K562 (cell line): Measurements from ENCODE around the gene KIF4B. TPM values are rescaled to one million over a fixed set of nuclear protein-coding genes. Genes with fewer than 3 reads are reported as not detected.

ENCODE experiments used
- ATAC-seq: fragments of 200-7000 bp; cut with Tn5 transposase; 3 replicates; pipeline ENCODE4 v1.9.1; 2020; ENCODE audit warnings: moderate library complexity
- BruUV-seq: library from RNA; stranded (reverse); fragments of 400-500 nt; replicated peaks from 2 replicates; lab custom pipeline; 2021; lab: Mats Ljungman, UMichigan
- CTCF ChIA-PET: fragments of 300-600 bp; formaldehyde crosslinking; extraction: SDS; loops from one replicate; lab custom pipeline; 2021; ENCODE audit warnings: low intra/inter-chr PET ratio; lab: Yijun Ruan, JAX
- POLR2A ChIA-PET: fragments of 300-600, 350-650 bp; sonication (Branson Sonifier 250); formaldehyde crosslinking; extraction: SDS; loops from one replicate; lab custom pipeline; 2021; ENCODE audit warnings: antibody characterized with exemption, inconsistent platforms; lab: Yijun Ruan, JAX
- DNase-seq, 4 experiments: peaks; one replicate each; pipeline versions ENCODE4 v3.0.0 to v3.0.0-alpha.2; 2011 to 2018; ENCODE audit warnings: low spot score in 3 of 4, mixed read lengths in 3 of 4; ENCODE audit errors: extremely low read depth in 1 of 4
- FAIRE-seq: peaks from 2 replicates; lab custom pipeline; 2011; peaks lifted over from hg19 to GRCh38; lab: Jason Lieb, UNC
- H2AFZ ChIP-seq: 2 replicates; pipeline ENCODE4 v1.6.0; 2011; ENCODE audit warnings: low read depth, low read length, control low read depth, inconsistent platforms
- H3K27ac ChIP-seq: fragments of 200-600 bp; 3 replicates; pipeline ENCODE4 v1.8.0; 2011; ENCODE audit warnings: low read depth, mild to moderate bottlenecking, control low read depth, inconsistent platforms, low read length, moderate library complexity, mixed read lengths; ENCODE audit errors: extremely low read depth
- H3K27me3 ChIP-seq, 2 experiments: fragments of 300-600 bp in 1 of 2; 2 replicates in 1 of 2; 3 replicates in 1 of 2; pipeline versions ENCODE4 v1.6.0 to v1.8.0; 2011; ENCODE audit warnings: inconsistent platforms in 2 of 2, low read length in 2 of 2, mild to moderate bottlenecking in 1 of 2, mixed read lengths in 1 of 2, moderate library complexity in 1 of 2; ENCODE audit not compliant: control insufficient read depth in 2 of 2, insufficient read depth in 2 of 2
- H3K36me3 ChIP-seq: fragments of 300-600 bp; 3 replicates; pipeline ENCODE4 v1.8.0; 2011; ENCODE audit warnings: mild to moderate bottlenecking, low read length, inconsistent platforms; ENCODE audit not compliant: control insufficient read depth, insufficient read depth
- H3K4me1 ChIP-seq, 2 experiments: fragments of 200-600 bp in 1 of 2; replicated peaks in 1 of 2; 2 replicates in 1 of 2; 3 replicates in 1 of 2; pipeline versions ENCODE4 v1.5.1 to v1.8.0; 2011; ENCODE audit warnings: inconsistent platforms in 2 of 2, low read length in 2 of 2, mild to moderate bottlenecking in 1 of 2, mixed read lengths in 1 of 2, moderate library complexity in 1 of 2; ENCODE audit not compliant: control insufficient read depth in 2 of 2, insufficient read depth in 2 of 2
- H3K4me2 ChIP-seq: 2 replicates; pipeline ENCODE4 v1.6.1; 2011; ENCODE audit warnings: low read length, control low read depth, inconsistent platforms, mixed read lengths; ENCODE audit not compliant: insufficient read depth
- H3K4me3 ChIP-seq: fragments of 200-600 bp; sonication (generic), shearing (Covaris generic); 2 replicates; pipeline ENCODE4 v1.5.1; 2016; ENCODE audit warnings: control low read depth, inconsistent platforms
- H3K79me2 ChIP-seq: fragments of 200-600 bp; 3 replicates; pipeline ENCODE4 v1.8.0; 2011; ENCODE audit warnings: low read length, inconsistent platforms; ENCODE audit not compliant: control insufficient read depth, insufficient read depth
- H3K9ac ChIP-seq, 2 experiments: 2 replicates each; pipeline versions ENCODE4 v1.6.0 to v1.6.1; 2011; ENCODE audit warnings: low read depth in 2 of 2, low read length in 2 of 2, control low read depth in 1 of 2, inconsistent platforms in 1 of 2, mild to moderate bottlenecking in 1 of 2, mixed read lengths in 1 of 2; ENCODE audit not compliant: insufficient read depth in 1 of 2
- H3K9me1 ChIP-seq: one replicate; pipeline ENCODE4 v1.6.0; 2011; ENCODE audit warnings: inconsistent platforms, mild to moderate bottlenecking, low read length, moderate library complexity; ENCODE audit not compliant: control insufficient read depth, insufficient read depth
- H3K9me3 ChIP-seq: replicated peaks from 2 replicates; pipeline ENCODE4 v1.5.1; 2011; ENCODE audit warnings: low read depth, low read length, inconsistent platforms; ENCODE audit not compliant: control insufficient read depth, insufficient read depth
- H4K20me1 ChIP-seq: replicated peaks from 2 replicates; pipeline ENCODE4 v1.6.1; 2011; ENCODE audit warnings: low read length, inconsistent platforms, mixed read lengths; ENCODE audit not compliant: control insufficient read depth, insufficient read depth
- ATF1 ChIP-seq, 2 experiments: fragments of 450-650 bp in 1 of 2; IDR thresholded peaks; 2 replicates each; pipeline ENCODE4 v1.6.1; 2016; ENCODE audit warnings: missing compliant biosample characterization in 1 of 2, missing genetic modification characterization in 1 of 2
- EP400 ChIP-seq: fragments of 450-650 bp; IDR thresholded peaks from 2 replicates; pipeline ENCODE4 v1.6.1; 2017; ENCODE audit warnings: antibody characterized with exemption, mild to moderate bottlenecking, moderate library complexity
- HMBOX1 ChIP-seq: sonication (generic); IDR thresholded peaks from 2 replicates; pipeline ENCODE4 v1.6.1; 2016
- POLR3A ChIP-seq: IDR thresholded peaks from 2 replicates; pipeline ENCODE4 v1.6.1; 2011; ENCODE audit warnings: borderline replicate concordance, mild to moderate bottlenecking, moderate library complexity; ENCODE audit not compliant: insufficient read length, insufficient read depth; ENCODE audit errors: extremely low read depth
- RBBP5 ChIP-seq: fragments of 200-600 bp; sonication (generic); IDR thresholded peaks from 2 replicates; pipeline ENCODE4 v1.6.1; 2012; ENCODE audit warnings: borderline replicate concordance, mild to moderate bottlenecking, low read length, control low read depth, inconsistent platforms; ENCODE audit not compliant: insufficient read depth, poor library complexity, severe bottlenecking
- XRCC5 ChIP-seq: fragments of 200-400 bp; formaldehyde crosslinking; IDR thresholded peaks from 2 replicates; pipeline ENCODE4 v1.6.1; 2017; ENCODE audit warnings: low read depth, mild to moderate bottlenecking, low read length
- ZBTB11 ChIP-seq, 3 experiments: fragments of 200-800 bp in 1 of 3; fragments of 250-450 bp in 1 of 3; fragments of 450-650 bp in 1 of 3; sonication (Bioruptor Pico) in 1 of 3; sonication (Bioruptor generic) in 1 of 3; formaldehyde crosslinking in 1 of 3; IDR thresholded peaks; 2 replicates each; pipeline versions ENCODE4 v1.6.1 to v1.8.0; 2016 to 2022; ENCODE audit warnings: mild to moderate bottlenecking in 2 of 3, missing genetic modification characterization in 2 of 3, missing compliant biosample characterization in 1 of 3, moderate library complexity in 1 of 3
- ZEB2 ChIP-seq: fragments of 450-650 bp; IDR thresholded peaks from 2 replicates; pipeline ENCODE4 v1.6.1; 2016
- ZNF232 ChIP-seq: sonication (generic); formaldehyde crosslinking; IDR thresholded peaks from 2 replicates; pipeline ENCODE4 v1.8.0; 2022; ENCODE audit warnings: mild to moderate bottlenecking, missing genetic modification reagents
- ZNF561 ChIP-seq: fragments of 450-650 bp; formaldehyde crosslinking; conservative IDR thresholded peaks from 2 replicates; pipeline ENCODE4 v1.4.0; 2020; ENCODE audit warnings: mild to moderate bottlenecking, moderate library complexity
- WGBS: fragments of 100-300 bp; shearing (Covaris generic); methylation state at CpG from one replicate; pipeline ENCODE4 v1.1.6; 2016; ENCODE audit warnings: low coverage, mixed read lengths; ENCODE audit not compliant: insufficient coverage; ENCODE audit errors: missing lambda C conversion rate; 5-methylcytosine and 5-hydroxymethylcytosine counted together
- in situ Hi-C: fragments of 300-500 bp; cut with MboI; formaldehyde crosslinking; loops from 4 replicates; pipeline ENCODE4 v1.15.0; 2018; ENCODE audit warnings: inconsistent platforms, mixed read lengths
- intact Hi-C: fragments of 100-400 bp; cut with micrococcal nuclease; formaldehyde crosslinking; loops from 2 replicates; pipeline ENCODE4 v1.14.2; 2022
- polyA plus RNA-seq, 8 experiments: library from polyadenylated mRNA; depleted of rRNA in 4 of 8; stranded (reverse) in 5 of 8; unstranded in 3 of 8; fragments of >200 nt; fragmentation: Nextera tagmentation in 2 of 8; fragmentation: Illumina TruSeq in 1 of 8; extraction: Ambion mirVana in 2 of 8; extraction: Trizol in 1 of 8; gene quantifications; 2 replicates each; pipeline versions ENCODE4 v1.2.1 to v1.2.3, GENCODE V29; 2011 to 2014; ENCODE audit warnings: inconsistent platforms in 1 of 8, missing spikeins in 1 of 8
- total RNA-seq, 7 experiments: library from RNA; depleted of rRNA in 6 of 7; stranded (reverse); fragments of >200 nt in 6 of 7; fragmentation: Illumina TruSeq in 2 of 7; extraction: Trizol in 2 of 7; gene quantifications; 2 replicates each; pipeline versions ENCODE4 v1.2.1 to v1.2.3, GENCODE V29; 2011 to 2021; ENCODE audit warnings: low replicate concordance in 1 of 7
- TF ChIP-seq, protein P1 (sequence below), 3 experiments: IDR thresholded peaks in 2 of 3; conservative IDR thresholded peaks in 1 of 3; 2 replicates each; pipeline ENCODE4 v1.5.1; 2011 to 2012; ENCODE audit warnings: low read length in 3 of 3, mild to moderate bottlenecking in 3 of 3, control low read depth in 2 of 3, improper control_type of control experiment in 1 of 3, inconsistent platforms in 1 of 3, low read depth in 1 of 3, mixed read lengths in 1 of 3, moderate library complexity in 1 of 3; ENCODE audit not compliant: insufficient read depth in 2 of 3

KIF4B gene
- total and polyA plus RNA-seq, 9 of the 15 experiments (the other 6 are each of a cell fraction or from before 2014, with no cell fraction given): 0.01 to 0.09 (median 0.07) TPM; not detected in 2

DNA sequence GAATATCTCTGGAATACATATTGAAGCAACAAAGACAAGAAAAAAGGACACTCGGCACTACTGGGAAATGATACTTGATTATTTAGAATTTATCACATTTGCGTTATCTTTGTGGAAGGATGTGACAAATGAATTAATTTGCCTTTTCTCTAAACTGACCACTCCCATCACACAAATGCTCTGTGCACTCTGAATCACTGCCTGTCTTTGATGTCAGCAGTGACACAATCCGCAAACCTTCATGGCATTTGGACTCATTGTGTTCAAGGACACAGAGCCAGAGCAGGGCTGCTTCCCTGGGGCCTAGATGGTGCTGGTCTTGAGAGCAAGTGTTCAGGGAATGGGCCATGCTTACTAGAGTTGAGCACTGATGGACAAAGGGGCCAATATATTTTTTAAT lies 4.9 kb upstream of the KIF4B start (continued):
- no peak for TF ChIP-seq HMBOX1
- TF ChIP-seq EP400: no peak
- TF ChIP-seq ATF1 (CRISPR knock-in tag; IDR thresholded peaks at IDR 0.05): no peak
- TF ChIP-seq ATF1 (tag; IDR thresholded peaks at IDR 0.05): no peak

DNA sequence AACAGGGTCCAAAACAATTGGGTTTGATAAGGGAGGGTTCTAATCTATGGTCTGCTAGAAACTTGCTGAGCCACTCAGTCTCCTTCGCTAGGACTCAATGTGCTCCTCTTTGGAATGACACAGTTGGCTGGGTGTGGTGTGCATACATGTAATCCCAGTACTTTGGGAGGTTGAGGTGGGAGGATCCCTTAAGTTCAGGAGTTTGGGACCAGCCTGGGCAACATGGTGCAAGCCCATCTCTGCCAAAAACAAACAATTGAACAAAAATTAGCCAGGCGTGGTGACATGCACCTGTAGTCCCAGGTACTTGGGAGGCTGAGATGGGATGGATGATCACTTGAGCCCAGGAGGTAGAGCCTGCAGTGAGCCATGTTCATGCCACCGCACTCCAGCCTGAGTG lies 2.7 kb upstream of the KIF4B start:
- H3K4me2 ChIP-seq: no peak overlapping the region
- CTCF ChIA-PET: no interaction called here
- TF ChIP-seq ZBTB11 (CRISPR knock-in tag; IDR thresholded peaks at IDR 0.05) (no peak), XRCC5 (no peak), ZNF561 (no peak), ZNF232 (CRISPR knock-in tag) (no peak), POLR3A (no peak), ZEB2 (no peak), RBBP5 (no peak)
- TF ChIP-seq, protein P1, sequence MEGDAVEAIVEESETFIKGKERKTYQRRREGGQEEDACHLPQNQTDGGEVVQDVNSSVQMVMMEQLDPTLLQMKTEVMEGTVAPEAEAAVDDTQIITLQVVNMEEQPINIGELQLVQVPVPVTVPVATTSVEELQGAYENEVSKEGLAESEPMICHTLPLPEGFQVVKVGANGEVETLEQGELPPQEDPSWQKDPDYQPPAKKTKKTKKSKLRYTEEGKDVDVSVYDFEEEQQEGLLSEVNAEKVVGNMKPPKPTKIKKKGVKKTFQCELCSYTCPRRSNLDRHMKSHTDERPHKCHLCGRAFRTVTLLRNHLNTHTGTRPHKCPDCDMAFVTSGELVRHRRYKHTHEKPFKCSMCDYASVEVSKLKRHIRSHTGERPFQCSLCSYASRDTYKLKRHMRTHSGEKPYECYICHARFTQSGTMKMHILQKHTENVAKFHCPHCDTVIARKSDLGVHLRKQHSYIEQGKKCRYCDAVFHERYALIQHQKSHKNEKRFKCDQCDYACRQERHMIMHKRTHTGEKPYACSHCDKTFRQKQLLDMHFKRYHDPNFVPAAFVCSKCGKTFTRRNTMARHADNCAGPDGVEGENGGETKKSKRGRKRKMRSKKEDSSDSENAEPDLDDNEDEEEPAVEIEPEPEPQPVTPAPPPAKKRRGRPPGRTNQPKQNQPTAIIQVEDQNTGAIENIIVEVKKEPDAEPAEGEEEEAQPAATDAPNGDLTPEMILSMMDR (IDR thresholded peaks at IDR 0.05 in 2 of 3, conservative IDR thresholded peaks at IDR 0.05 in 1 of 3; ENCODE audit: insufficient read depth in 2 of 3, low read depth in 1 of 3, low read length in 3 of 3): no peak
- TF ChIP-seq, all 486 proteins: peak for 0
- H3K27me3 ChIP-seq: peaks cover 5 to 12% of the 10 kb centered on the region in 2 experiments; a peak in 3 of 5 replicates
- intact Hi-C loops: no loop called here
- FAIRE-seq (no peak), DNase-seq (no peak), ATAC-seq (no peak)
- H3K36me3 ChIP-seq: no peaks in the 10 kb centered on the region
- WGBS: 0% methylated on average over 3 of the region's 3 CpGs
- no peaks in the 10 kb centered on the region for H3K9me1 ChIP-seq
- in situ Hi-C loops: loop anchor here (10.0 kb wide), 1 partner anchor 366 kb away; no protein-coding TSS in a partner anchor
- no TSS peak for BruUV-seq
- POLR2A ChIA-PET: no interaction called here
- H3K79me2 ChIP-seq: no peaks in the 10 kb centered on the region
- no peak overlapping the region for H2AFZ ChIP-seq
- no peak overlapping the region for H3K27ac ChIP-seq
- H3K9ac ChIP-seq: no peak overlapping the region
- H3K4me1 ChIP-seq: peaks cover 0 to 3% of the 10 kb centered on the region in 2 experiments; a peak in 2 of 5 replicates
- H4K20me1 ChIP-seq: no peaks in the 10 kb centered on the region
- H3K9me3 ChIP-seq: no peaks in the 10 kb centered on the region
- no peak overlapping the region for H3K4me3 ChIP-seq
